ENCODE measurements around the gene CLTRN.
A peak's percentile ranks its signal among the peaks of the same experiment; 100 is the strongest.
"Not testable (repeated sequence)": the region's sequence is repeated elsewhere in the genome, so short reads cannot be mapped to it uniquely, and the experiment has no call there.

Gene CLTRN, protein sequence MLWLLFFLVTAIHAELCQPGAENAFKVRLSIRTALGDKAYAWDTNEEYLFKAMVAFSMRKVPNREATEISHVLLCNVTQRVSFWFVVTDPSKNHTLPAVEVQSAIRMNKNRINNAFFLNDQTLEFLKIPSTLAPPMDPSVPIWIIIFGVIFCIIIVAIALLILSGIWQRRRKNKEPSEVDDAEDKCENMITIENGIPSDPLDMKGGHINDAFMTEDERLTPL

DNA sequence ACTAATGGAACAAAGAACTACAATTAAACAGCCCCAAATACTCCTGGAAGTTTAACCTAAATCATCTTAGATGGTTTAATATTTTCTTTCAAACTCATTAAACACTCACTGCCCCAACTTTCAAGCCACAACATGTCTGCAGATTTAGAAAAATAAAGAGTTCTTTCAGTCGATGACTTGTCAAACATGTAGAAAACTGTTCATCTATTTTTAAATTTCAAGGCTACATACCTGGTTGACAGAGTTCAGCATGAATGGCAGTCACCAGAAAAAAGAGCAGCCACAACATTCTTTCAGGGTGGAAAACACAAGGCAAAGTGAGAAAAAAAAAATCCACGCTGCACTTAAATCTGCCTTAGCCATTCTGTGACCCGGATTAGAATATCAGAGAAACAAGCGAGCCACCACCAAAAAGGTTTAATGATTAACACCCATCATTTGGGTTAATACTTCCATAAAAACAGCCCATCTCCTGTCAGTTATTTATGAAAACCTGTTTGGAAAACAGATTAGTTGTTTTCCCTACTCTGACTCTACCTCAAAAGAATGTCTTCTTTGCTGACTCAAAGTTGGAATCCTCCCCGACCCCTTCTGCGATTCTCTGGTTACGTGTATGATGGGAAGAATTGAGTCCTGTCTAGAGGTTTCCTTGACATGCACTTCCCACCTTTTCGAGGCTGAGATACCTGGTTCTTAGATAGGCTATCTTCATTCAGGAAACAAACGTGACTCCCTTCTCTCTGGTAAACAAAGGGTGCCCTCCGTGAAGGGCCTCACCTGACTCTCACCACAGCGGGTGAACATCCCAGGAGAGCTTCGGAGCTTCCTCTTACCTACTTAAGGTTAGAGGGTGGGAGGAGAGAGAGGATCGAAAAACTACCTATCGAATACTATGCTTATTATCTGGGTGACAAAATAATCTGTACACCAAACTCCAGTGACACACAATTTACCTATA lies at the start of gene CLTRN:
CLTRN (minus strand) TSS at position 319 of the 958 bp plus-strand sequence; CDS start at position 289, 30 bp downstream.
- no peak within 1 kb of the TSS for H3K27ac ChIP-seq
- TF ChIP-seq ZFX (IDR thresholded peaks at IDR 0.05) = no peak
- TF ChIP-seq, protein P1, sequence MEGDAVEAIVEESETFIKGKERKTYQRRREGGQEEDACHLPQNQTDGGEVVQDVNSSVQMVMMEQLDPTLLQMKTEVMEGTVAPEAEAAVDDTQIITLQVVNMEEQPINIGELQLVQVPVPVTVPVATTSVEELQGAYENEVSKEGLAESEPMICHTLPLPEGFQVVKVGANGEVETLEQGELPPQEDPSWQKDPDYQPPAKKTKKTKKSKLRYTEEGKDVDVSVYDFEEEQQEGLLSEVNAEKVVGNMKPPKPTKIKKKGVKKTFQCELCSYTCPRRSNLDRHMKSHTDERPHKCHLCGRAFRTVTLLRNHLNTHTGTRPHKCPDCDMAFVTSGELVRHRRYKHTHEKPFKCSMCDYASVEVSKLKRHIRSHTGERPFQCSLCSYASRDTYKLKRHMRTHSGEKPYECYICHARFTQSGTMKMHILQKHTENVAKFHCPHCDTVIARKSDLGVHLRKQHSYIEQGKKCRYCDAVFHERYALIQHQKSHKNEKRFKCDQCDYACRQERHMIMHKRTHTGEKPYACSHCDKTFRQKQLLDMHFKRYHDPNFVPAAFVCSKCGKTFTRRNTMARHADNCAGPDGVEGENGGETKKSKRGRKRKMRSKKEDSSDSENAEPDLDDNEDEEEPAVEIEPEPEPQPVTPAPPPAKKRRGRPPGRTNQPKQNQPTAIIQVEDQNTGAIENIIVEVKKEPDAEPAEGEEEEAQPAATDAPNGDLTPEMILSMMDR (conservative IDR thresholded peaks at IDR 0.05) = no peak

DNA sequence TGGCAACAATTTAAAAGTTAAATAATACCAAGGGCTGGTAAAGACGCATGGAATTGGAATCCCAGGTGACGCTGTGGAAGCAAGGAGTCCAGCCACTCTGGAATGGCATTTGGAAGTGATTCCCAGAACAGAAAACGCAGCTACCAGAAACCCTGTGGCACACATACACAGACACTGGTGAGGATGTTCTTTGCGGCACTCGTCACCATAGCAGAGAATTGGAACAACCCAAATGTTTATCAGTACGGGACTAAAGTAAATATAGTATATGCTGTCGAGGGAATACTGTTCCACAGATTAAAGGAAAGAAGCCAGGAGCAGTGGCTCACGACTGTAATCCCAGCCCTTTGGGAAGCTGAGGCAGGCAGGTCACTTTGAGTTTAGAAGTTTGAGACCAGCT lies 39.7 kb upstream of the CLTRN start:
- H3K27ac ChIP-seq = not testable (repeated sequence)

DNA sequence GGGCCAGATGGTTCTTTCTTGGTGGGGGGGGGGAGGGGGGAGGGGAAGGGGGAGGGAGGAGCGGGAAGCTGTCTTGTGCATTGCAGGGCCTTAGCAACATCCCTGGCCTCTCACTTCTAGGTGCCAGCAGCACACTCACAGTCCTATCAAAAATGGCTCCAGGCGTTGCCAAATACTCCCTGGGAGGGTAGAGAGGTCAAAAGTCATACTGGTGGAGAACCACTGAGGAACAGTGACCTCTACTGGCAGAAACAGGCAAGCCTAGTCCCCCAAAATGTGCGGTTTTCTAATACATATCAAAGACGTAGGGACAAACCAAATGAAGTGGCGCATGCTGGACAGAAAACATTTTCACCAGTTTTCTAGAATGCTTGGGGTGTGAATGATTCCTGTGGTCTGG lies 39.2 kb upstream of the CLTRN start:
- not testable (repeated sequence) for H3K27ac ChIP-seq

DNA sequence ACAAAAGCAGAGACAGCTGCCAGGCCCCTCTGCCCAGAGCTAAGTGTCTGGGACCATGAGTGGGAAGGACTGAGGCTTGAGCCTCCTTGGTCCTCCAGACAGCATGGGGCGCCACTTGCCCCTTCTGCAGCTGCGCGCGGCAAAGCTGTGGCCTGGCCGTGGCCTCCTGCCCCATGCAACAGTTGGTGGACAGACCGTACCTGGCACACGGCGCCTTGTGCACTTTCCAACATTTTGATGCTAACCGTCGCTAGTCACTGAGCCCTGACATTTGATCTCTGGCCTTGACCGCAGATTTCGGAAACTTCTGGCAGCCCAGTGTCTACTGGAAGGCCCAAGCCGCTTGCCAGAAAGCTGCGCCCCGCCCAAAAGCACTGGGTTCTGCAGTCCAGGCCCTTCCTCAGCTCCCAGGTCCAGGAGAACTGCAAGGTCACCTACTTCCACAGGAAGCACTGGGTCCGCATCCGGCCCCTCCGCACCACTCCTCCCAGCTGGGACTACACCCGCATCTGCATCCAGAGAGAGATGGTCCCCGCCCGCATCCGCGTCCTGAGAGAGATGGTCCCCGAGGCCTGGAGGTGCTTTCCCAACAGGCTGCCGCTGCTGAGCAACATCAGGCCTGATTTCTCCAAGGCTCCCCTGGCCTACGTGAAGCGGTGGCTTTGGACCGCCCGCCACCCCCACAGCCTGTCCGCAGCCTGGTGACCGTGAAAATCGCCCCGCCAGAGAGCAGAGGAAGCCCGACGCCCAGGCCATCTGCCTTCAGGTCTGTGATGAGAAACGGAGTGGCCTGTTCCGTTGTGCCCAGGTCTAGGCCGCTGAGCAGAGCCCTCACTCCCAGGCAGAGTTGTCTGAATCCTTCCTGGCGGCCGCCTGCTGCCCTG lies 38.1 kb upstream of the CLTRN start:
- H3K27ac ChIP-seq = no peak overlapping the region
- TF ChIP-seq, protein P1 (conservative IDR thresholded peaks at IDR 0.05) = no peak
- TF ChIP-seq ZFX (IDR thresholded peaks at IDR 0.05) = no peak

DNA sequence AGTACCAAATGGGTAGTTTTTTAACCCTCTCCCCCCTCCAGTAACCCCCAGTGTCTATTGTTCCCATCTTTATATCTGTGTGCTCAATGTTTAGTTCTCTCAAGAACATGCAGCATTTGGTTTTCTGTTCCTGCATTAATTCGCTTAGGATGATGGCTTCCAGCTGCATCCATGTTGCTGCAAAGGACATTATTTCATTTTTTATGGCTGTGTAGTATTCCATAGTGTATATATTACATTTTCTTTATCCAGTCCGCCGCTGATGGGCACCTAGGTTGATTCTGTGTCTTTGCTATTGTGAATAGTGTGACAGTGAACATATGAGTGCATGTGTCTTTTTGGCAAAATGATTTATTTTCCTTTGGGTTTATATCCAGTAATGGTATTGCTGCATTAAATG lies 31.9 kb upstream of the CLTRN start:
- TF ChIP-seq, protein P1 (conservative IDR thresholded peaks at IDR 0.05) = no peak
- no peak for TF ChIP-seq ZFX (IDR thresholded peaks at IDR 0.05)
- H3K27ac ChIP-seq = no peak overlapping the region

DNA sequence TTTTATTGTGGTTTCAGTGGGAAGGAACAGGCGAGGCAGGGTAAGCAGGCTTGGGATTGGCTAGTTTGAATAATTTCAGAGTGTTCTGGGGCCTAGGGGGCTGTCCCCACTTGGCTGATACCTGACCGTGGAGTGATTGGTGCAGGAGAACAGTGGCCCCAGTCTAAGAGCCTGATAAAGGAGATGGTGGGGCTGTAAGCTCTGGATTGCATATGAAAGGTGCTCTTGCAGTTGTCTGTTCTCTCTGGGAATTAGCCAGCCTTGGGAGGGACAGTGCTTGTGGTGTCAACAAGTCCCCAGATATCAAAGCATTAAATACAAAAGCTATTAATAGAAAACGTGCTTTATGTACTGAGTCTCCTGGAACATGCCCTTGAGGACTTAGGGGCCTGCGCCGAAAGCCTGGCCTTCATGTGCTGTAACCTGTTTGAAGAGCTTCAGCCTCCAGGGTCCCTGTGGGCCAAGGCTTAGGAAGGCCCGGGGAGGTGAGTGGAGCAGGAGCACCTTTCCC lies 30.4 kb upstream of the CLTRN start:
- TF ChIP-seq, protein P1 (conservative IDR thresholded peaks at IDR 0.05) = no peak
- TF ChIP-seq ZFX (IDR thresholded peaks at IDR 0.05) = no peak
- H3K27ac ChIP-seq = no peak overlapping the region

DNA sequence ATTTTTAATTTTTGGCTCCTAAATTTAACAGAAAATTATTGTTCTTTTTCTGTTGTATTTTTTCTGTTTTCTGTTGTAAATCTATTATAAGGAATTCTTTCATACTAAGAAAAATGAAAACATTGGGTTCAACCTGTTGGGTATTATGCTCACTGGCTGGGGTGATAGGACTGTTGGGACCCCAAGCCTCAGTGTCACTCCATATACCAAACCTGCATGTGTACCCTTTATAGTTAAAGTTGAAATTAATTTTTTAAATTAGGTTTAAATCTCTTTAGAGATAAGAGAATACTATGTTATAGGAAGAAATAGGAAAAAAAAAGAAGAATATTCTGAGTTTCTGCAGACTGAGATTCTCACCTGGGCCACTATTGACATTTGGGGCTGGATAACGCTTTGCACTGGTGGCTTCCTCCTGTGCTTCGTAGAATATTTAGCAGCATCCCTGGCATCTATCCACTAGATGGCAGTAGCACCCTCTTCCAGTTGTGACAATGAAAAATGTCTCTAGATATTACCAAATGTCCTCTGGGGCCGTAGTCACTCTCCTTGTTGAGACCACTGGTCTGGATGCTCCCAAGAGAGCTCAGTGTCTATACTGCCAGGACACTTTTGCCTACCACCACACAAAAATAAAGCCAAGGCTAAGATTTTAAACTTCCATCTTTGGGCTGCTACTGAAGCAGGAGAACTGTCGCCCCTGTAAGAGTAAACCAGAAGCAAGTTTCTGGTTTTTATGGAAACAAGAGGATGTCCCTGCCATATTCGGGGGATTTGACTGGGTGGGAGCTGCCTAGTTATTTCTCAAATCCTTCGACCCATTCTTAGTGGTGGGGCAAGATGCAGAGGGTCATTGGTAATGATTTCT lies 22.4 kb upstream of the CLTRN start:
- TF ChIP-seq, protein P1 (conservative IDR thresholded peaks at IDR 0.05) = peak; percentile 81
- no peak for TF ChIP-seq ZFX (IDR thresholded peaks at IDR 0.05)
- H3K27ac ChIP-seq = no peak overlapping the region

Data from C4-2B (cell line).